ENCODE results near the gene ZNF746. TPM values are rescaled to one million over a fixed set of nuclear protein-coding genes. Genes with fewer than 3 reads are reported as not detected.

ZNF746 gene
- total and polyA plus RNA-seq, 2 of the 13 experiments (the other 11 are each of a cell fraction or from before 2014, with no cell fraction given), result 3.8 to 8.1 TPM

DNA sequence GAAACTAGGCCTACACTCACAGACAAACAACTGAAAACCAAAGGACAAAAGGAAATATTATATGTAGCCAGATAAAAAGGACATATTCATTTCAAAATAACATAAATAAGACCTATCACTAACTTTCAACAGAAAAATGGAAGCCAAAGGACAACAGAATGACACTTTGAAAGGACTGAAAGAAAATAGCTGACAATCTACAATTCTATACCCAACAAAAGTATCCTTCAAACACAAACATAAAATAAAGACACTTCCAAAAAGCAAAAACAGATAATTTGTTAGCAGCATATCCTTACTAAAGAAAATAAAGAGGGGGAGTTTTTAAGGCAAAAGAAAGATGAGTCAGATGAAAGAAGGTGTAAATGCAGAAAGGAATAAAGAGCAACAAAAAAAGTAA lies 7.9 kb upstream of the ZNF746 start:
- intact Hi-C loops (cut with micrococcal nuclease; ENCODE audit: unreplicated experiment), result no loop called here
- Histone ChIP-seq H3K4me1 (ENCODE audit: insufficient read depth, low read length) (no peaks in the 10 kb centered on the region), H3K27me3 (ENCODE audit: control insufficient read depth in 1 of 2, insufficient read depth in 2 of 2, low read length in 2 of 2) (peaks cover 2 to 23% of the 10 kb centered on the region in 2 experiments; a peak in 4 of 5 replicates), H4K20me1 (ENCODE audit: insufficient read depth, low read length) (no peaks in the 10 kb centered on the region), H2AFZ (ENCODE audit: low read length) (no peak overlapping the region), H3K9ac (ENCODE audit: insufficient read depth, low read depth, low read length) (no peak overlapping the region), H3K79me2 (ENCODE audit: insufficient read depth, low read length) (no peaks in the 10 kb centered on the region), H3K9me3 (ENCODE audit: low read length) (peaks cover 26% of the 10 kb centered on the region), H3K36me3 (replicated peaks in 1 of 2; ENCODE audit: control insufficient read depth in 1 of 2, insufficient read depth in 2 of 2, low read length in 2 of 2) (no peaks in the 10 kb centered on the region), H3K4me3 (replicated peaks in 1 of 3; ENCODE audit: insufficient read depth in 1 of 3, low read depth in 2 of 3, low read length in 3 of 3) (no peak overlapping the region), H3K4me2 (ENCODE audit: low read depth, low read length) (no peak overlapping the region), H3K27ac (ENCODE audit: extremely low read length, insufficient read depth, low read length) (no peak overlapping the region)
- no TSS peak for BruUV-seq (replicated peaks)
- DNase-seq (ENCODE audit: low spot score) (no peak), FAIRE-seq (no peak), ATAC-seq (no peak)
- in situ Hi-C loops (cut with HindIII; ENCODE audit: extremely low pct_ligation_motif_present, low pct_unique_long_range_greater_than_20kb), result no loop called here
- ChIA-PET CTCF (ENCODE audit: low intra/inter-chr PET ratio, low total read pairs) (no interaction called here), POLR2A (no interaction called here)
- peak; percentile 72; the same call in 1 of the 2 replicates for TF ChIP-seq ZFP1 (CRISPR knock-in tag; IDR thresholded peaks at IDR 0.05)
- no peak for TF ChIP-seq DMTF1 (CRISPR knock-in tag; IDR thresholded peaks at IDR 0.05)

- WGBS (ENCODE audit: low lambda C conversion rate), result 36% methylated on average over 3 of the region's 13 CpGs
- Histone ChIP-seq H3K9ac (ENCODE audit: insufficient read depth, low read depth, low read length) (no peak overlapping the region), H3K4me1 (ENCODE audit: insufficient read depth, low read length) (no peaks in the 10 kb centered on the region; the same call in 1 of the 2 replicates), H3K27me3 (ENCODE audit: control insufficient read depth in 1 of 2, insufficient read depth in 2 of 2, low read length in 2 of 2) (peaks cover 2 to 47% of the 10 kb centered on the region in 2 experiments; a peak in 4 of 5 replicates), H3K27ac (ENCODE audit: extremely low read length, insufficient read depth, low read length) (no peak overlapping the region), H3K79me2 (ENCODE audit: insufficient read depth, low read length) (peaks cover 3% of the 10 kb centered on the region), H3K4me3 (replicated peaks in 1 of 3; ENCODE audit: insufficient read depth in 1 of 3, low read depth in 2 of 3, low read length in 3 of 3) (no peak overlapping the region), H4K20me1 (ENCODE audit: insufficient read depth, low read length) (no peaks in the 10 kb centered on the region), H3K9me3 (ENCODE audit: low read length) (peaks cover 13% of the 10 kb centered on the region), H3K36me3 (replicated peaks in 1 of 2; ENCODE audit: control insufficient read depth in 1 of 2, insufficient read depth in 2 of 2, low read length in 2 of 2) (no peaks in the 10 kb centered on the region), H3K4me2 (ENCODE audit: low read depth, low read length) (peak overlapping the region; percentile 45), H2AFZ (ENCODE audit: low read length) (no peak overlapping the region)
- TF ChIP-seq ZNF205 (CRISPR knock-in tag; IDR thresholded peaks at IDR 0.05) (no peak), HES4 (CRISPR knock-in tag; IDR thresholded peaks at IDR 0.05; ENCODE audit: borderline replicate concordance) (no peak), RCOR2 (CRISPR knock-in tag; IDR thresholded peaks at IDR 0.05) (no peak), RXRA (CRISPR knock-in tag; IDR thresholded peaks at IDR 0.05) (0 out of 2 replicates have a peak, but pooled peaks have one; percentile 13), PAWR (CRISPR knock-in tag; IDR thresholded peaks at IDR 0.05; ENCODE audit: borderline replicate concordance) (no peak)
- TF ChIP-seq, protein P1, sequence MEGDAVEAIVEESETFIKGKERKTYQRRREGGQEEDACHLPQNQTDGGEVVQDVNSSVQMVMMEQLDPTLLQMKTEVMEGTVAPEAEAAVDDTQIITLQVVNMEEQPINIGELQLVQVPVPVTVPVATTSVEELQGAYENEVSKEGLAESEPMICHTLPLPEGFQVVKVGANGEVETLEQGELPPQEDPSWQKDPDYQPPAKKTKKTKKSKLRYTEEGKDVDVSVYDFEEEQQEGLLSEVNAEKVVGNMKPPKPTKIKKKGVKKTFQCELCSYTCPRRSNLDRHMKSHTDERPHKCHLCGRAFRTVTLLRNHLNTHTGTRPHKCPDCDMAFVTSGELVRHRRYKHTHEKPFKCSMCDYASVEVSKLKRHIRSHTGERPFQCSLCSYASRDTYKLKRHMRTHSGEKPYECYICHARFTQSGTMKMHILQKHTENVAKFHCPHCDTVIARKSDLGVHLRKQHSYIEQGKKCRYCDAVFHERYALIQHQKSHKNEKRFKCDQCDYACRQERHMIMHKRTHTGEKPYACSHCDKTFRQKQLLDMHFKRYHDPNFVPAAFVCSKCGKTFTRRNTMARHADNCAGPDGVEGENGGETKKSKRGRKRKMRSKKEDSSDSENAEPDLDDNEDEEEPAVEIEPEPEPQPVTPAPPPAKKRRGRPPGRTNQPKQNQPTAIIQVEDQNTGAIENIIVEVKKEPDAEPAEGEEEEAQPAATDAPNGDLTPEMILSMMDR (CRISPR knock-in tag; IDR thresholded peaks at IDR 0.05), result peak; percentile 19; the same call in 1 of the 2 replicates
- TF ChIP-seq, protein P2, sequence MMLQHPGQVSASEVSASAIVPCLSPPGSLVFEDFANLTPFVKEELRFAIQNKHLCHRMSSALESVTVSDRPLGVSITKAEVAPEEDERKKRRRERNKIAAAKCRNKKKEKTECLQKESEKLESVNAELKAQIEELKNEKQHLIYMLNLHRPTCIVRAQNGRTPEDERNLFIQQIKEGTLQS (CRISPR knock-in tag; IDR thresholded peaks at IDR 0.05), result no peak
- CTCF ChIA-PET (ENCODE audit: low intra/inter-chr PET ratio, low total read pairs), result no interaction called here
- FAIRE-seq (no peak), DNase-seq (ENCODE audit: low spot score) (no peak), ATAC-seq (peak; percentile 76)
- intact Hi-C loops (cut with micrococcal nuclease; ENCODE audit: unreplicated experiment), result no loop called here
- in situ Hi-C loops (cut with HindIII; ENCODE audit: extremely low pct_ligation_motif_present, low pct_unique_long_range_greater_than_20kb), result no loop called here
- POLR2A ChIA-PET, result no interaction called here
- no TSS peak for BruUV-seq (replicated peaks)
Measured at GRCh38 chr7:149501651-149502050, 4.0 kb upstream of the ZNF746 start.
